ENCODE measurements around the gene VCAN. TPM values are rescaled to one million over a fixed set of nuclear protein-coding genes. Genes with fewer than 3 reads are reported as not detected.

Gene VCAN
- total RNA-seq, 2 experiments from 2014 or later: under 0.01 TPM; not detected in 1

GRCh38 chr5:83552275-83552674 is 80.7 kb downstream of the VCAN start:
- ChIA-PET POLR2A (no interaction called here), CTCF (ENCODE audit: unreplicated experiment) (no interaction called here)
- Histone ChIP-seq H3K4me3 (ENCODE audit: low read depth, low read length, poor library complexity, severe bottlenecking) (no peak overlapping the region), H3K4me1 (ENCODE audit: insufficient read depth, low read length, poor library complexity, severe bottlenecking) (no peaks in the 10 kb centered on the region), H3K36me3 (ENCODE audit: insufficient read depth, low read length) (no peaks in the 10 kb centered on the region), H4K20me1 (ENCODE audit: insufficient read depth, low read length) (no peaks in the 10 kb centered on the region), H3K27ac (ENCODE audit: low read depth, low read length, poor library complexity, severe bottlenecking) (no peak overlapping the region), H3K9me3 (ENCODE audit: low read length) (no peaks in the 10 kb centered on the region), H3K79me2 (ENCODE audit: insufficient read depth, low read depth, low read length) (no peaks in the 10 kb centered on the region), H3K9me2 (ENCODE audit: insufficient read depth, low read length) (no peaks in the 10 kb centered on the region), H3K4me2 (ENCODE audit: low read length) (no peak overlapping the region), H2AFZ (ENCODE audit: low read length) (no peak overlapping the region)
- no peak for DNase-seq (ENCODE audit: low spot score)
- intact Hi-C loops (cut with micrococcal nuclease; ENCODE audit: unreplicated experiment): no loop called here
- no TSS peak for BruUV-seq (replicated peaks)
- TF ChIP-seq EZH2phosphoT487 (IDR thresholded peaks at IDR 0.05; ENCODE audit: borderline replicate concordance, low read depth, low read length): no peak
- no peak for TF ChIP-seq CTCF (conservative IDR thresholded peaks at IDR 0.05; ENCODE audit: low read length)

GRCh38 chr5:83553000-83553486 is 81.5 kb downstream of the VCAN start:
- no peak overlapping the region for H3K4me2 ChIP-seq (ENCODE audit: low read length)
- DNase-seq (ENCODE audit: low spot score): no peak
- H3K9me2 ChIP-seq (ENCODE audit: insufficient read depth, low read length): no peaks in the 10 kb centered on the region
- intact Hi-C loops (cut with micrococcal nuclease; ENCODE audit: unreplicated experiment): no loop called here
- H4K20me1 ChIP-seq (ENCODE audit: insufficient read depth, low read length): no peaks in the 10 kb centered on the region
- no peaks in the 10 kb centered on the region for H3K79me2 ChIP-seq (ENCODE audit: insufficient read depth, low read depth, low read length)
- no peak overlapping the region for H2AFZ ChIP-seq (ENCODE audit: low read length)
- no peaks in the 10 kb centered on the region for H3K9me3 ChIP-seq (ENCODE audit: low read length)
- TF ChIP-seq CTCF (conservative IDR thresholded peaks at IDR 0.05; ENCODE audit: low read length) (no peak), EZH2phosphoT487 (IDR thresholded peaks at IDR 0.05; ENCODE audit: borderline replicate concordance, low read depth, low read length) (no peak)
- ChIA-PET POLR2A (no interaction called here), CTCF (ENCODE audit: unreplicated experiment) (no interaction called here)
- H3K36me3 ChIP-seq (ENCODE audit: insufficient read depth, low read length): no peaks in the 10 kb centered on the region
- H3K27ac ChIP-seq (ENCODE audit: low read depth, low read length, poor library complexity, severe bottlenecking): no peak overlapping the region
- no peak overlapping the region for H3K4me3 ChIP-seq (ENCODE audit: low read depth, low read length, poor library complexity, severe bottlenecking)
- BruUV-seq (replicated peaks): no TSS peak
- no peaks in the 10 kb centered on the region for H3K4me1 ChIP-seq (ENCODE audit: insufficient read depth, low read length, poor library complexity, severe bottlenecking)

GRCh38 chr5:83554133-83554532 is 82.6 kb downstream of the VCAN start:
- Histone ChIP-seq H3K9me3 (ENCODE audit: low read length) (no peaks in the 10 kb centered on the region), H3K79me2 (ENCODE audit: insufficient read depth, low read depth, low read length) (no peaks in the 10 kb centered on the region), H3K4me3 (ENCODE audit: low read depth, low read length, poor library complexity, severe bottlenecking) (no peak overlapping the region), H3K4me2 (ENCODE audit: low read length) (no peak overlapping the region), H4K20me1 (ENCODE audit: insufficient read depth, low read length) (no peaks in the 10 kb centered on the region), H3K27ac (ENCODE audit: low read depth, low read length, poor library complexity, severe bottlenecking) (no peak overlapping the region), H3K36me3 (ENCODE audit: insufficient read depth, low read length) (no peaks in the 10 kb centered on the region), H2AFZ (ENCODE audit: low read length) (no peak overlapping the region), H3K9me2 (ENCODE audit: insufficient read depth, low read length) (no peaks in the 10 kb centered on the region; the same call in 1 of the 2 replicates), H3K4me1 (ENCODE audit: insufficient read depth, low read length, poor library complexity, severe bottlenecking) (no peaks in the 10 kb centered on the region)
- BruUV-seq (replicated peaks): no TSS peak
- intact Hi-C loops (cut with micrococcal nuclease; ENCODE audit: unreplicated experiment): no loop called here
- ChIA-PET CTCF (ENCODE audit: unreplicated experiment) (no interaction called here), POLR2A (no interaction called here)
- DNase-seq (ENCODE audit: low spot score): no peak
- TF ChIP-seq EZH2phosphoT487 (IDR thresholded peaks at IDR 0.05; ENCODE audit: borderline replicate concordance, low read depth, low read length) (no peak), CTCF (conservative IDR thresholded peaks at IDR 0.05; ENCODE audit: low read length) (no peak)
